ENCODE results near the gene SDS.

GRCh38 chr12:113346353-113346752 lies 57.3 kb downstream of the SDS start:
- TF ChIP-seq NFIC (IDR thresholded peaks at IDR 0.05) (no peak), YY1 (IDR thresholded peaks at IDR 0.05; ENCODE audit: low read depth) (no peak), EP300 (IDR thresholded peaks at IDR 0.05; ENCODE audit: borderline replicate concordance) (no peak), RAD21 (IDR thresholded peaks at IDR 0.05; ENCODE audit: low read depth) (no peak), MAX (IDR thresholded peaks at IDR 0.05) (no peak), TAF1 (IDR thresholded peaks at IDR 0.05; ENCODE audit: low read depth) (no peak), CEBPB (IDR thresholded peaks at IDR 0.05) (no peak), CREB1 (IDR thresholded peaks at IDR 0.05; ENCODE audit: low read depth) (no peak), TEAD4 (IDR thresholded peaks at IDR 0.05) (no peak), FOXM1 (IDR thresholded peaks at IDR 0.05; ENCODE audit: borderline replicate concordance, low read depth) (no peak), ZBTB7A (IDR thresholded peaks at IDR 0.05; ENCODE audit: low read depth) (no peak), TCF12 (IDR thresholded peaks at IDR 0.05; ENCODE audit: low read depth) (no peak)
- TF ChIP-seq, protein P1, sequence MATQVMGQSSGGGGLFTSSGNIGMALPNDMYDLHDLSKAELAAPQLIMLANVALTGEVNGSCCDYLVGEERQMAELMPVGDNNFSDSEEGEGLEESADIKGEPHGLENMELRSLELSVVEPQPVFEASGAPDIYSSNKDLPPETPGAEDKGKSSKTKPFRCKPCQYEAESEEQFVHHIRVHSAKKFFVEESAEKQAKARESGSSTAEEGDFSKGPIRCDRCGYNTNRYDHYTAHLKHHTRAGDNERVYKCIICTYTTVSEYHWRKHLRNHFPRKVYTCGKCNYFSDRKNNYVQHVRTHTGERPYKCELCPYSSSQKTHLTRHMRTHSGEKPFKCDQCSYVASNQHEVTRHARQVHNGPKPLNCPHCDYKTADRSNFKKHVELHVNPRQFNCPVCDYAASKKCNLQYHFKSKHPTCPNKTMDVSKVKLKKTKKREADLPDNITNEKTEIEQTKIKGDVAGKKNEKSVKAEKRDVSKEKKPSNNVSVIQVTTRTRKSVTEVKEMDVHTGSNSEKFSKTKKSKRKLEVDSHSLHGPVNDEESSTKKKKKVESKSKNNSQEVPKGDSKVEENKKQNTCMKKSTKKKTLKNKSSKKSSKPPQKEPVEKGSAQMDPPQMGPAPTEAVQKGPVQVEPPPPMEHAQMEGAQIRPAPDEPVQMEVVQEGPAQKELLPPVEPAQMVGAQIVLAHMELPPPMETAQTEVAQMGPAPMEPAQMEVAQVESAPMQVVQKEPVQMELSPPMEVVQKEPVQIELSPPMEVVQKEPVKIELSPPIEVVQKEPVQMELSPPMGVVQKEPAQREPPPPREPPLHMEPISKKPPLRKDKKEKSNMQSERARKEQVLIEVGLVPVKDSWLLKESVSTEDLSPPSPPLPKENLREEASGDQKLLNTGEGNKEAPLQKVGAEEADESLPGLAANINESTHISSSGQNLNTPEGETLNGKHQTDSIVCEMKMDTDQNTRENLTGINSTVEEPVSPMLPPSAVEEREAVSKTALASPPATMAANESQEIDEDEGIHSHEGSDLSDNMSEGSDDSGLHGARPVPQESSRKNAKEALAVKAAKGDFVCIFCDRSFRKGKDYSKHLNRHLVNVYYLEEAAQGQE (IDR thresholded peaks at IDR 0.05; ENCODE audit: low read depth): no peak
- TF ChIP-seq, protein P2, sequence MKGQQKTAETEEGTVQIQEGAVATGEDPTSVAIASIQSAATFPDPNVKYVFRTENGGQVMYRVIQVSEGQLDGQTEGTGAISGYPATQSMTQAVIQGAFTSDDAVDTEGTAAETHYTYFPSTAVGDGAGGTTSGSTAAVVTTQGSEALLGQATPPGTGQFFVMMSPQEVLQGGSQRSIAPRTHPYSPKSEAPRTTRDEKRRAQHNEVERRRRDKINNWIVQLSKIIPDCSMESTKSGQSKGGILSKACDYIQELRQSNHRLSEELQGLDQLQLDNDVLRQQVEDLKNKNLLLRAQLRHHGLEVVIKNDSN (IDR thresholded peaks at IDR 0.05): no peak
